C4-2B (cell line): ENCODE results near the gene IGFN1.

ENCODE experiments used
- CTCF ChIP-seq: fragments of 450-650 bp; conservative IDR thresholded peaks from 2 replicates; pipeline ENCODE4 v1.5.1; 2017; ENCODE audit warnings: mild to moderate bottlenecking
- ZFX ChIP-seq: fragments of 450-650 bp; IDR thresholded peaks from 2 replicates; pipeline ENCODE4 v1.6.1; 2017

GRCh38 chr1:201212056-201212455, 21.4 kb downstream of the IGFN1 start:
- TF ChIP-seq CTCF: no peak
- TF ChIP-seq ZFX: no peak
